Mononuclear cell (primary cell): ENCODE measurements around the gene CPSF4L. TPM values are rescaled to one million over a fixed set of nuclear protein-coding genes. Genes with fewer than 3 reads are reported as not detected.

ENCODE experiments used
- H3K27me3 ChIP-seq: 2 replicates; pipeline ENCODE4 v1.6.0; 2011; ENCODE audit warnings: low read length, control low read depth; ENCODE audit not compliant: insufficient read depth
- H3K4me1 ChIP-seq: 2 replicates; pipeline ENCODE4 v1.5.1; 2011; ENCODE audit warnings: mild to moderate bottlenecking, low read length, control low read depth; ENCODE audit not compliant: insufficient read depth
- H3K4me3 ChIP-seq: 2 replicates; pipeline ENCODE4 v1.5.1; 2011; ENCODE audit warnings: mild to moderate bottlenecking, low read length, moderate library complexity
- H3K9me3 ChIP-seq: 2 replicates; pipeline ENCODE4 v1.5.1; 2011; ENCODE audit warnings: low read depth, mild to moderate bottlenecking, control low read depth, low read length
- total RNA-seq: library from RNA; depleted of rRNA; stranded (reverse); fragments of >200 nt; gene quantifications from one replicate; pipeline ENCODE4 v1.2.3, GENCODE V29; 2012

Gene CPSF4L
- total RNA-seq, 1 donor = 0.10 TPM

DNA sequence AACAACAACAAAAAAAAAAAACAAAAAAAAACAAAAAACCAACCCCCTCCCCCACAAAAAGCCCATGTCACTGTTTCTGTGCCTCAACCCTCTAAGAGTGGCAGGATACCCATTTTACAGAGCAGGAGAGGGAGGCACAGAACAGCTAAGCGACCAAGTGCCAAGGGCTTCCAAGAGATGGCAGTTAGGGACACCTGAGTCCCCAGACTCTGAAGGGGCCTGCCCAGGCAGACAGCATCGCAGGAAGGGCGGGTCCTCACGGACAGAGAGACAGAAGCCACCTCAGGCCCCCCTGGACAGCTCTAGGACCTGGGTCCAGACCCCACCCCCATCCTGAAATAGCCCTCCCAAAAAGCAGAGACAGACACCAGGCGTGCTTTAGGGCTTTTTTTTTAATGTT lies 21.6 kb upstream of the CPSF4L start:
- Histone ChIP-seq H3K4me3 (no peak overlapping the region), H3K4me1 (no peaks in the 10 kb centered on the region), H3K27me3 (no peaks in the 10 kb centered on the region), H3K9me3 (no peaks in the 10 kb centered on the region)

DNA sequence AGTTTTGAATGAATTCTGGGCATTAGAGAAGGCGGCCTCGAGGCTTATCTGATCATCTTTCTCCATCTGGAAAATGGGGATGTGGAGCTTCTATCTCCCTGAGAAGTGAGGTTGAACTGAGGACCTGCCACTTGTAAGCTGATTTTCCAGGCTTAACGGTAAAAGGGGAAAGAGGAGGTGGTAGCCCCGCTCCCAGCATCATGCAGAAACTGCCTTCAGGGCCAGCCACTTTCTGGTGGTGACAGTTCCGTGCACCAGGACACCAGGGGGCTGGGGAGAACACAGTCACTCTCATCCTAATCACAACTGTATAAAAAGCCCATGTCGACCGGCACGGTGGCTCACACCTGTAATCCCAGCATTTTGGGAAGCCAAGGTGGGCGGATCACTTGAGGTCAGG lies 20.9 kb upstream of the CPSF4L start:
- Histone ChIP-seq H3K9me3 (no peaks in the 10 kb centered on the region), H3K4me1 (no peaks in the 10 kb centered on the region), H3K4me3 (no peak overlapping the region), H3K27me3 (no peaks in the 10 kb centered on the region)

DNA sequence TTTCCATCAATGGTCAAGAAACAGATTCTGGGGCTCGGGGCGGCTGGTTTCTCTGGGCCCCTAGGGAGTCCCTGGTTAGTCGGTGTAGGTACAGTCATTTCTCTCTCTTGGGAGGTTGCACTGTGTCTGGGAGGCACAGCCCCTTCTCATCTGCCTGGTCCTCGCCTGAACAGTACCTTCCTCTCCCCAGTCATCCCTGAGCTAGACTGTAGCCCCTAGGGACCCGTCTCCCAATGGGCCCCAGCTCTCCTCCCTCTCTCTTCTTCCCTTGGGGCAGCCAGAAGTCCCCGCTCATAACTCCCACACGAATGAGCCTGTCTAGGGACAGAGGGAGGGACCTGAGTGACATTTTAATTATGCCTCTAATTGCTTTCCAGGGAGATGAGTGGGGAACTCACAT lies 20.2 kb upstream of the CPSF4L start:
- Histone ChIP-seq H3K4me1 (no peaks in the 10 kb centered on the region), H3K27me3 (no peaks in the 10 kb centered on the region)

GRCh38 chr17:73280191-73280590 lies 18.5 kb upstream of the CPSF4L start:
- Histone ChIP-seq H3K27me3 (no peaks in the 10 kb centered on the region), H3K4me1 (no peaks in the 10 kb centered on the region), H3K4me3 (no peak overlapping the region), H3K9me3 (no peaks in the 10 kb centered on the region)

More for the DNA sequence above, 20.2 kb upstream of the CPSF4L start:
- H3K4me3 ChIP-seq = no peak overlapping the region
- no peaks in the 10 kb centered on the region for H3K9me3 ChIP-seq

DNA sequence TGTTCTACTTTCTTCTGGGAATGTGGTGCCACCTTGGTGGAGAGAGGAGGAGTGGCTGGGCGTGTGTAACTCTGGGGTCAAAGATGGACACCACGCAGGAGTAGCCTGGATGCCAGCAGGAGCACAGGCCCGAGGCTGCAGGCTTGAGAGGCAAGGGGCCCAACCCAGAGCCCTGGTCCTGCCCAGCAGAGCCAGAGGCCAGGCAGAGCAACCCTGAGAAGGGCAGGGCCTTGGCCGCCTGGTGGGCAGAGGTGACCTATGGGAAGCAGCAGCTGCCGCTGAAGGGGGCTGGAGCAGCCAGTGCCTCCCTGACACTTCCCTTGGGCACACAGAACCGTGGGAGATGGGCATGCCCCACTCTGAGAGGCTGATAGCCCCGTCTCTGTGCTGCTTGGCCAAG lies 18.0 kb upstream of the CPSF4L start:
- Histone ChIP-seq H3K4me3 (no peak overlapping the region), H3K4me1 (no peaks in the 10 kb centered on the region), H3K9me3 (no peaks in the 10 kb centered on the region), H3K27me3 (no peaks in the 10 kb centered on the region)

GRCh38 chr17:73278465-73279453 lies 17.1 kb upstream of the CPSF4L start:
- H3K9me3 ChIP-seq = no peaks in the 10 kb centered on the region
- no peaks in the 10 kb centered on the region for H3K4me1 ChIP-seq
- no peaks in the 10 kb centered on the region for H3K27me3 ChIP-seq
- no peak overlapping the region for H3K4me3 ChIP-seq

- no peaks in the 10 kb centered on the region for H3K9me3 ChIP-seq
- H3K27me3 ChIP-seq = no peaks in the 10 kb centered on the region
- H3K4me1 ChIP-seq = no peaks in the 10 kb centered on the region
- no peak overlapping the region for H3K4me3 ChIP-seq
These were observed 16.4 kb upstream of the CPSF4L start for GRCh38 chr17:73278049-73278464.

GRCh38 chr17:73274490-73274889 lies 12.8 kb upstream of the CPSF4L start:
- Histone ChIP-seq H3K27me3 (no peaks in the 10 kb centered on the region), H3K4me1 (no peaks in the 10 kb centered on the region), H3K9me3 (no peaks in the 10 kb centered on the region), H3K4me3 (no peak overlapping the region)

- H3K4me1 ChIP-seq = no peaks in the 10 kb centered on the region
- H3K27me3 ChIP-seq = no peaks in the 10 kb centered on the region
- H3K9me3 ChIP-seq = no peaks in the 10 kb centered on the region
- no peak overlapping the region for H3K4me3 ChIP-seq
These were observed 11.2 kb upstream of the CPSF4L start for GRCh38 chr17:73272906-73273218.

DNA sequence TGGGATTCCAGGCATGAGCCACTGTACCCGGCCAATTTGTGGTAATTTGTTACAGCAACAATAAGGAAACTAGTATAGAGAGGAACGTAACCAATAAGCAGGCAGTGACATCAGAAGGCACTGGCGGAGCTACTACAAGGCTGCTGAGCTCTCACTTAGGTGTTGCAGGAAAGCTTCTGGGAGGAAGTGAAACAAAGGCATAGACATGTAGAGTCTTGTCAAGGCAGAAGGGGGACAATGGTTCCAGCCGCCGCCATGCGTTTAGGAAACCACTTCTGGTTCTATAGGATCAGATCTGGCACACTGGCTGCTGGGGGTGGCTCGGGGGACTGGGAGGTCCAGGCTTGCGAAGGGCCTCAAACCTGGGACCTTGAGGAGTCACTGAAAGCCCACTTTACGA lies 9.4 kb upstream of the CPSF4L start:
- Histone ChIP-seq H3K27me3 (no peaks in the 10 kb centered on the region), H3K9me3 (no peaks in the 10 kb centered on the region), H3K4me1 (no peaks in the 10 kb centered on the region), H3K4me3 (no peak overlapping the region)

DNA sequence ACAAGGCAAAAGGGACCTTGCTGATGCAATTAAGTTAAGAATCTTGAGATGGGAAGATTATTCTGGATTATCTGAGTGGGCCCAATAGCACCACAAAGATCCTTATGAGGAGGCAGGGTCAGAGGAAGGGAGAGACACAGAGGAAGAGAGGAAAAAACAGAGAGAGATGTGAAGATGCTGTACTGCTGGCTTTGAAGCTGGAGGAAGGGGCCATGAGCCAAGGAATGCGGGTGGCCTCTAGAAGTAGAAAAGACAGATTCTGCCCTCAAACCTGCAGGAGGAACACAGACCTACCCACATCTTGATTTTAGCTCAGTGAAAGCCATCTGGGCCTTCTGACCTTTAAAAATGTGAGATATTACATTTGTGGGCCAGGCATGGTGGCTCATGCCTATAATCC lies 8.1 kb upstream of the CPSF4L start:
- no peaks in the 10 kb centered on the region for H3K4me1 ChIP-seq
- no peak overlapping the region for H3K4me3 ChIP-seq
- H3K27me3 ChIP-seq = no peaks in the 10 kb centered on the region
- no peaks in the 10 kb centered on the region for H3K9me3 ChIP-seq

GRCh38 chr17:73269329-73269615 lies 7.6 kb upstream of the CPSF4L start:
- Histone ChIP-seq H3K4me1 (no peaks in the 10 kb centered on the region), H3K27me3 (no peaks in the 10 kb centered on the region), H3K4me3 (no peak overlapping the region), H3K9me3 (no peaks in the 10 kb centered on the region)

GRCh38 chr17:73268582-73269328 lies 7.1 kb upstream of the CPSF4L start:
- H3K4me1 ChIP-seq = no peaks in the 10 kb centered on the region
- no peak overlapping the region for H3K4me3 ChIP-seq
- H3K27me3 ChIP-seq = no peaks in the 10 kb centered on the region
- no peaks in the 10 kb centered on the region for H3K9me3 ChIP-seq

DNA sequence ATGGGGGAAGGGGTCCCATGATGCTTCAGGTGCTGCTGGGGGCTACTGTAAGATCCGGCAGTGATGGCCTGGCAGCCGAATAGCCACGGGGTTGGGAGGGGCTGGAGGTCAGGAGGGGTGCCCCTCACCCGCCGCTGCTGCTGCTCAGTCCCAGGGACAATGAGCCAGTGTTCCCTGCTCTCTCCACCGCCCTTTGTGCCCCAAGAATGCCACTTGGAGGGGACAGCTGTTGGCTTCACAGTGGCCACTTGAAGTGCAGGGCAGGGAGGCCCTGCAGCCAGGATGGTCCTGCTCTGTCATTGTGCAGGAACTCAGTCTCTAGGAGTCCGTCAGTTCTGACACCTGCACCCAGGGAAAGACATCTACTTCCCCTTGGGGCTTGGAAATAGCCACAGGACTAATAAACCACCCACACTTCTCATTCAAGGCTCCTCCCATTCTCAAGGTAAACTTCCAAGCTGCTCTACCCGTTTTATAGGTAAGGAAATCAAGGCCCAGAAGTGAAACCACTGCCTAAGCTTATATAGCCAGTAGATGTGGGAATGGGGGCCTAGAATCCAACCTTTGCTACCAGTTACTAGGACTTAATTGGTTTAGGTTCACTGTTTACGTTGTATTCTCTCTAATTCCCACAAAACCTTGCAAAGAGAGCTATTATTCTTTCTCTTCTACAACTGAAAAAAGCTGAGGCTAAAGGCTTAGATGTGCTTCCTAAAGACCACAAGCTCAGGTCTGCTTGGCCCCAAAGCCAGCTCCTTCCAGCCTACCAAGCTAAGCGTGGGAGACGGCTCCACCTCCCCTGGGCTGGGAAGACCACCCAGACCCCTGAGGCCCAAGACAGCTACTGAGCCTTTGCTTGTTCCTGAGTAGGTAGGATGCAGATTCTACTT lies 6.2 kb upstream of the CPSF4L start:
- H3K27me3 ChIP-seq = no peaks in the 10 kb centered on the region
- no peaks in the 10 kb centered on the region for H3K4me1 ChIP-seq
- H3K4me3 ChIP-seq = no peak overlapping the region
- no peaks in the 10 kb centered on the region for H3K9me3 ChIP-seq

DNA sequence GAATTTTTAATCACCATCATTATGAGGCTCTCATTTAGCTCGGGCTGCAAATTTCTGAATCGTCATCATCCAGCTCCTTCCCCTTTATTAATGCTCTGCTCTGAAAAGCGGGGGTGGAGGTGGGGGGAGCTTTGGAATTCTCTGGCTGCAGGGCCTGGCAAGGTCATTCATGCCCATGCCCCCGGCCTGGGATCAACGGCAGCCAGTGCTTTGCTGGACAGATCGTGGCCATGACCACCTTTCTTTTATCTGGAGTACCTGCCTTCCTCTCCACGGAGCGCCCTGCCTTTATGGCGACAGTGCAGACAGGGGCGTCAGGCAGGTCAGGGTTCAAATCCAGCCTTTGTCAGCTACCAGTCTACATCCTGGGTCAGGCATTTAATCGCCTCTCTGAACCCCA lies 5.1 kb upstream of the CPSF4L start:
- H3K9me3 ChIP-seq = no peaks in the 10 kb centered on the region
- no peak overlapping the region for H3K4me3 ChIP-seq
- H3K4me1 ChIP-seq = no peaks in the 10 kb centered on the region

More for the DNA sequence above, 5.1 kb upstream of the CPSF4L start:
- H3K27me3 ChIP-seq = no peaks in the 10 kb centered on the region
